Muscle of arm (tissue), 12 donors: ENCODE results near the gene MACROD2. TPM values are rescaled to one million over a fixed set of nuclear protein-coding genes. Genes with fewer than 3 reads are reported as not detected.
"Not testable (repeated sequence)": the region's sequence is repeated elsewhere in the genome, so short reads cannot be mapped to it uniquely, and the experiment has no call there.

Experiments used
- DNase-seq: peaks from one replicate; pipeline ENCODE4 v3.0.0-alpha.2; 2013
- polyA plus RNA-seq, 12 donors: library from polyadenylated mRNA; unstranded; fragments of 120-200 nt; gene quantifications; one replicate each; pipeline ENCODE4 v1.2.1, GENCODE V29; 2013; ENCODE audit not compliant: insufficient read length in 12 of 12

MACROD2 gene
- polyA plus RNA-seq, 12 donors, result 2.7 to 19.1 (median 4.0) TPM; not detected in 1

- peak; percentile 41 for DNase-seq
These were observed 194.6 kb downstream of the MACROD2 start for GRCh38 chr20:14189794-14190402.

DNA sequence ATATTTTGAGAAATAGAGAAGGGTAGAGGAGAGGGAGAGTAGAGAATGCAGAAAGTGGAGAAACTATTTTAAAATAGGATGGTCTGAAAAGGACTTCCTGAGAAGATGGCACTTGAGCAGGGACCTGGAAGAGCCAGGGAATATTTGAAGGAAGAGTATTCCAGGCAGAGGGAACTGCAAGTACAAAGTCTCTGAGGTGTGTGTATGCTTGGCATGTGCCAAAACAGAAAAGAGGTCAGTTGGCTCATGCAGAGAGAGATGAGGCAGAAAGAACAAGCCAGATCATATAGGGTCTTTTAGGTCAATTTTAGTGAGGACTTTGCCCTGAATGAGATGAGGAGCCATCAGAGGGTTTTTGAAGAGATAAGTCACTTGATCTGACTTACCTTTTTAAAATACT is 196.2 kb downstream of the MACROD2 start:
- no peak for DNase-seq

- no peak for DNase-seq
These were observed 198.1 kb downstream of the MACROD2 start for GRCh38 chr20:14193443-14193842.

- no peak for DNase-seq
These were observed 198.6 kb downstream of the MACROD2 start for GRCh38 chr20:14193885-14194284.

GRCh38 chr20:14197097-14197496 is 201.8 kb downstream of the MACROD2 start:
- DNase-seq, result peak; percentile 6

GRCh38 chr20:14198416-14198815 is 203.1 kb downstream of the MACROD2 start:
- DNase-seq, result no peak

- DNase-seq, result peak; percentile 2
These were observed 203.8 kb downstream of the MACROD2 start for GRCh38 chr20:14199111-14199510.

GRCh38 chr20:14203657-14204056 is 208.3 kb downstream of the MACROD2 start:
- DNase-seq, result no peak

GRCh38 chr20:14207591-14207990 is 212.3 kb downstream of the MACROD2 start:
- DNase-seq, result no peak

- DNase-seq, result no peak
These were observed 213.6 kb downstream of the MACROD2 start for GRCh38 chr20:14208956-14209355.

DNA sequence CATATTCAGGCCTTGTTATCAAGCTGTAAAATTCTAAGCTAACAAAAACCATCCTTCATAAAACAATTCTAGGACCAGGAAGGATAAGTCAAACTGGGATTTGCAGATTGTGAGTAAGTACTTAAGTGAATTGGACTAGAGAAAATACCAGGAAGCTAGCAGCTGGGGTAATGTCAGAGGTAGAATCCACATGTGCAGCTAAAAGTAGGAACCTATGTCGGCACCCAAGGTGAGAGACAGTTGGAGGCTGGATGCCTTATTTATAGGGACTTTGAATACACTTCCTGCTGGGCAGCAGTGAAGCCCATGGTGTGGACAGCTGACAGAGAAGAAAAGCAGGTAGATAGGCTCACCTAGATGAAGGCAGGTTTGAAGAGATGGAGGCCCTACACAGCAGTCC is 214.8 kb downstream of the MACROD2 start:
- no peak for DNase-seq

- DNase-seq, result no peak
These were observed 218.7 kb downstream of the MACROD2 start for GRCh38 chr20:14214046-14214445.

GRCh38 chr20:14215880-14216279 is 220.6 kb downstream of the MACROD2 start:
- not testable (repeated sequence) for DNase-seq

DNA sequence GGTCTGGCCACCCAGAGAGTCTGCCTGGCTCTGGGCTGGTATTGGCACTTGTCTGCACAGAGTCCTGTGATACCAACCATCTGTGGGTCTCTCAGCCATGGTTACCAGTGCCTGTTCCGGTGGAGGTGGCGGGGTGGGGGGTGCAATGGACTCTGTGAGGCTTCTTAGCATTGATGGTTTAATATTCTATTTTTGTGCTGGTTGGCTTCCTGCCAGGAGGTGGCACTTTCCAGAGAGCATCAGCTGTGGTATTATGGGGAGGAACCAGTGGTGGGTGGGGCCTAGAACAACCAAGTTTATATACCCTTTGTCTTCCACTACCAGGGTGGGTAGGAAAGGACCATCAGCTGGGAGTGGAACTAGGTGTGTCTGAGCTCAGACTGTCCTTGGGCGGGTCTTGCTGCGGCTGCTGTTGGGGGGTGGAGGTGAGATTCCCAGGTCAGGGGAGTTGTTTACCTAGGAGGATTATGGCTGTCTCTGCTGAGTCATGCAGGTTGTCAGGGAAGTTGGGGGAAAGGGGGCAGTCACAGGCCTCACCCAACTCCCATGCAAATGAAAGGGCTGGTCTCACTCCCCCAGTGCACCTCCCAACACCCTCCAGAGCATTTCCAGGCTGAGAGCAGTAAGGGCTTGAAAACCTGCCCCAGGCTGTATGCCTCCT is 224.6 kb downstream of the MACROD2 start:
- no peak for DNase-seq

- DNase-seq, result no peak
These were observed 225.7 kb downstream of the MACROD2 start for GRCh38 chr20:14220986-14221385.

DNA sequence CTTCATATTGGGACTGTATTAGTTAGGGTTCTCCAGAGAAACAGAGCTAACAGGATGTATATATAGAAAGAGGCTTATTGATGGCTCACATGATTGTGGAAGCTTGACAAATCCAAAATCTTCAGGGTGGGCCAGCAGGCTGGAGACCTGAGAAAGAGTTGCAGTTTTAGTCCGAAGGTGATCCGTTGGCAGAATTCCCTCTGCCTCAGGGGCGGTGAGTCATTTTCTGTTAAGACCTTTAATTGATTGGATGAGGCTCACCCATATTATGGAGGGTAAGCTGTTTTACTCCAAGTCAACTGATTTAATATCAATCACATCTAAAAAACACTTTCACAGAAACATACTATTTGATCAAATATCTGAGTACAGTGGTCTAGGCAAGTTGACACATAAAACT is 228.5 kb downstream of the MACROD2 start:
- no peak for DNase-seq

GRCh38 chr20:14226051-14227049 is 231.0 kb downstream of the MACROD2 start:
- DNase-seq, result not testable (repeated sequence)

DNA sequence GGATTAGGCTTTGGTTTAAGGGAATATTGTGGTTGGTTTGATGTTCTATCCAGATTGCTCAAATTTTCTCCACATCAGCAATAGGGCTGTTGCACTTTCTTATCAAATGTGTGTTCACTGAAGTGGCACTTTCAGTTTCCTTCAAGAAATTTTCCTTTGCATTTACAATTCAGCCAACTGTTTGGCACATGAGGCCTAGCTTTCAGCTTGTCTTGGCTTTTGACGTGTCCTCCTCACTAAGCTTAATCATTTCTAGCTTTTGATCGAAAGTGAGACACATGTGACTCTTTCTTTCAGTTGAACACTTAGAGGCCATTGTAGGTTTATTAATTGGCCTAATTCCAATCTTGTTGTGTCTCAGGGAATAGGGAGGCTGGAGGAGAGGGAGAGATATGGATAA is 237.3 kb downstream of the MACROD2 start:
- DNase-seq, result no peak

DNA sequence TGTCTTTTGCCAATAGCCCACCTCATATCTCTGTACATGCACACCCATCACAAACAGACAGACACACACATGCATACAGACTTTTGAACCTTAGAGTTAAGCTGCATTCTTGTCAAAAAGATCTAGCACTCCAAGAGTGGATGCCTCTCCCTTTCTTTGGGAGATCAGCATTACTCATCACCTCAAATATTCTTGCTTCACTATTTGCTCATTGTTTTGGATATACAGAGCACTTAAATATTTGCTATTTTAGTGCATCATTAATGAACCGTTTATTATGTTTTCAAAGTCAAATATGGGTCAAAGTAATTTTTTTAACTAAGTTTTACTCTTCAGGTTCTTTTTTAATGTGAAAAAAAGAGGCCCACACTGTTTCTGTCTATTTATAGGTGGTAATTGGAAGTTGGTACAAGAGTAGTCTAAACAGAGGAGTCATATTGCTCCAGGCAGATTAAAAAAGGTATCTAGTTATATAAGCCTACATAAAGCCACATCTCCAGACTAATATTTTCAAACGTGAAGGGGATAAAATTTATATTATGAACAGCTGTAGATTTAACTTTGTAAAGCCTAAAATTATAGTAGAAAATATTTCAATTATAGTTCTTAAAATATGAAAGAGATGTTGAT is 239.5 kb downstream of the MACROD2 start:
- no peak for DNase-seq

GRCh38 chr20:14235355-14235754 is 240.0 kb downstream of the MACROD2 start:
- DNase-seq, result no peak

GRCh38 chr20:14245368-14245970 is 250.2 kb downstream of the MACROD2 start:
- no peak for DNase-seq

DNA sequence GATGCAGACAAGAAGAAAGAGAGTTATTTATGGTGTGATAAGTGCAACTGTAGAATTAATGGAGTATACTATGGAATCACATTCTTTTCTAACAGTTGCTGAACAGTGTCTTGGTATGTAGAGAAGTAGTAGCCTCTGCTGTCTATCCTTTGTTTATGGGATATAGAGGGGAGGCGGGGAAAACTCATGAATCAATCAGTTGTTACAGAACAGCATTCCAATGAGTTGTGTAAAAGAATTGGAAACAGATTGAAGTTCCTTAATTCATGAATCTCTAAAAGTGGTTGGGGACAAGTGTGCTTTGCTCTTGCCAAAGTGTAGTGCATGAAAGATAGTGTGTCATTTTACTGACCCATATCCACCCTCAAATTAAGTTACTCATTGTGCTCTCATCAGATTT is 264.4 kb downstream of the MACROD2 start:
- DNase-seq, result no peak
